Keratinocyte (primary cell): Measurements from ENCODE around the gene ZBTB8A. TPM values are rescaled to one million over a fixed set of nuclear protein-coding genes. Genes with fewer than 3 reads are reported as not detected.
A peak's percentile ranks its signal among the peaks of the same experiment; 100 is the strongest.

Experiments used
- DNase-seq: peaks from one replicate; pipeline ENCODE4 v3.0.0-alpha.2; 2011; ENCODE audit warnings: low read depth, missing footprints, low spot score
- FAIRE-seq: peaks from 2 replicates; lab custom pipeline; 2011; peaks lifted over from hg19 to GRCh38; lab: Jason Lieb, UNC
- H2AFZ ChIP-seq: 2 replicates; pipeline ENCODE4 v1.6.0; 2012; ENCODE audit warnings: low read length, control low read depth, inconsistent platforms; ENCODE audit not compliant: control insufficient read depth
- H3K27ac ChIP-seq: 2 replicates; pipeline ENCODE4 v1.5.1; 2011; ENCODE audit warnings: low read length; ENCODE audit not compliant: control insufficient read depth, insufficient read depth
- H3K27me3 ChIP-seq: 3 replicates; pipeline ENCODE4 v1.6.0; 2011; ENCODE audit warnings: low read length; ENCODE audit not compliant: control insufficient read depth, insufficient read depth; ENCODE audit errors: extremely low read depth
- H3K36me3 ChIP-seq, 2 experiments: 2 replicates in 1 of 2; 3 replicates in 1 of 2; pipeline ENCODE4 v1.5.1; 2011; ENCODE audit warnings: low read length in 2 of 2, mild to moderate bottlenecking in 1 of 2; ENCODE audit not compliant: control insufficient read depth in 2 of 2, insufficient read depth in 2 of 2; ENCODE audit errors: extremely low read depth in 1 of 2
- H3K4me1 ChIP-seq: 3 replicates; pipeline ENCODE4 v1.5.1; 2011; ENCODE audit warnings: low read length; ENCODE audit not compliant: control insufficient read depth, insufficient read depth; ENCODE audit errors: extremely low read depth
- H3K4me2 ChIP-seq: 3 replicates; pipeline ENCODE4 v1.6.0; 2011; ENCODE audit warnings: low read depth, low read length; ENCODE audit not compliant: control insufficient read depth, insufficient read depth; ENCODE audit errors: extremely low read depth
- H3K4me3 ChIP-seq, 3 experiments: fragments of 200-600 bp in 1 of 3; sonication (generic) in 1 of 3; 2 replicates in 2 of 3; 3 replicates in 1 of 3; pipeline ENCODE4 v1.5.1; 2011 to 2016; ENCODE audit warnings: low read length in 3 of 3, mild to moderate bottlenecking in 3 of 3, control low read depth in 2 of 3, inconsistent platforms in 1 of 3, low read depth in 1 of 3, mixed read lengths in 1 of 3, mixed run types in 1 of 3, moderate library complexity in 1 of 3; ENCODE audit not compliant: control insufficient read depth in 2 of 3, insufficient read depth in 2 of 3; ENCODE audit errors: extremely low read depth in 1 of 3
- H3K79me2 ChIP-seq: 2 replicates; pipeline ENCODE4 v1.6.0; 2012; ENCODE audit warnings: low read length; ENCODE audit not compliant: control insufficient read depth, insufficient read depth
- H3K9ac ChIP-seq: 3 replicates; pipeline ENCODE4 v1.6.0; 2011; ENCODE audit warnings: low read length; ENCODE audit not compliant: control insufficient read depth, insufficient read depth; ENCODE audit errors: extremely low read depth
- H3K9me1 ChIP-seq: 3 replicates; pipeline ENCODE4 v1.6.0; 2011; ENCODE audit warnings: low read length; ENCODE audit not compliant: control insufficient read depth, insufficient read depth; ENCODE audit errors: extremely low read depth
- H3K9me3 ChIP-seq: 2 replicates; pipeline ENCODE4 v1.5.1; 2012; ENCODE audit warnings: low read depth, low read length; ENCODE audit not compliant: control insufficient read depth
- H4K20me1 ChIP-seq: 3 replicates; pipeline ENCODE4 v1.6.0; 2011; ENCODE audit warnings: low read length; ENCODE audit not compliant: control insufficient read depth, insufficient read depth; ENCODE audit errors: extremely low read depth
- EZH2 ChIP-seq: IDR thresholded peaks from one replicate; pipeline ENCODE4 v1.6.1; 2012; ENCODE audit warnings: inconsistent platforms, mild to moderate bottlenecking, low read length, moderate library complexity
- dilution Hi-C: fragments of 300-500 bp; cut with MboI; formaldehyde crosslinking; loops from one replicate; pipeline ENCODE4 v1.7.0; 2020; ENCODE audit warnings: low sequenced_read_pairs; ENCODE audit not compliant: extremely low pct_ligation_motif_present
- polyA plus RNA-seq, 5 experiments: library from polyadenylated mRNA; depleted of rRNA in 3 of 5; stranded (reverse) in 3 of 5; stranded (forward) in 1 of 5; unstranded in 1 of 5; fragments of >200 nt; gene quantifications; 1 replicate in 1 of 5; 2 replicates in 3 of 5; 3 replicates in 1 of 5; pipeline versions ENCODE4 v1.2.1 to v1.2.3, GENCODE V29; 2011 to 2012; ENCODE audit warnings: missing spikeins in 2 of 5, low read depth in 1 of 5, low replicate concordance in 1 of 5
- TF ChIP-seq, protein P1 (sequence below), 3 experiments: IDR thresholded peaks in 1 of 3; conservative IDR thresholded peaks in 1 of 3; optimal IDR thresholded peaks in 1 of 3; 2 replicates in 2 of 3; 3 replicates in 1 of 3; pipeline versions ENCODE3 to v1.5.1; 2011; ENCODE audit warnings: low read length in 3 of 3, mild to moderate bottlenecking in 3 of 3, moderate library complexity in 2 of 3, control low read depth in 1 of 3, inconsistent platforms in 1 of 3; ENCODE audit not compliant: insufficient read depth in 2 of 3; ENCODE audit errors: extremely low read depth in 1 of 3

Gene ZBTB8A
- polyA plus RNA-seq, 1 donor (not counting 4 experiments of a cell fraction or from before 2014, with no cell fraction given) = 5.3 TPM

DNA sequence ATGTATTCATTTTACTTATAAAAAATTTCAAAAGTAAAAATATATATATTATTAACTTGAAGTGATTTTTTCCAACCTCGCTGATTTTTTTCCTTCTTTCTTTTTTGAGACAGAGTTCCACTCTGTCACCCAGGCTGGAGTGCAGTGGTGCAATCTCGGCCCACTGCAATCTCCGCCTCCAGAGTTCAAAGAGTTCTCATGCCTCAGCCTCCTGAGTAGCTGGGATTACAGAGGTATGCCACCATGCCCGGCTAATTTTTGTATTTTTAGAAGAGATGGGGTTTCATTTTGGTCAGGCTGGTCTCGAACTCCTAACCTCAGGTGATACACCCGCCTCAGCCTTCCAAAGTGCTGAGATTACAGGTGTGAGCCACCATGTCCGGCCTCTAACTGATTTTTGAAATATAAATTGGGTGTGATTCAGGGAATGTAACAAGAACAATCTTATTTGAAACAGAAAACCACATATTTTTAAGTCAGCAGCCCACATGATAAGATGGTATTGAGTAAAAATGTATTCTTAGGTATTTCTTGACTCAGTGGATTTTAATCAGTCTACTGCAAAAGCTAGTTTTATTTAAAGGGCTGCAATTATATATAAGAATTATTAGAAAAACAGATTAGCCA lies 44.4 kb upstream of the ZBTB8A start:
- no peaks in the 10 kb centered on the region for H3K9me1 ChIP-seq
- no peaks in the 10 kb centered on the region for H3K79me2 ChIP-seq
- peaks cover 8% of the 10 kb centered on the region for H3K4me1 ChIP-seq
- H3K9me3 ChIP-seq = no peaks in the 10 kb centered on the region
- no peaks in the 10 kb centered on the region for H4K20me1 ChIP-seq
- FAIRE-seq (no peak), DNase-seq (no peak)
- H3K27ac ChIP-seq = no peak overlapping the region
- no peaks in the 10 kb centered on the region for H3K36me3 ChIP-seq
- H3K9ac ChIP-seq = no peak overlapping the region
- H2AFZ ChIP-seq = no peak overlapping the region
- H3K4me3 ChIP-seq = no peak overlapping the region
- H3K4me2 ChIP-seq = no peak overlapping the region
- dilution Hi-C loops = no loop called here
- no peak for TF ChIP-seq EZH2
- TF ChIP-seq, protein P1, sequence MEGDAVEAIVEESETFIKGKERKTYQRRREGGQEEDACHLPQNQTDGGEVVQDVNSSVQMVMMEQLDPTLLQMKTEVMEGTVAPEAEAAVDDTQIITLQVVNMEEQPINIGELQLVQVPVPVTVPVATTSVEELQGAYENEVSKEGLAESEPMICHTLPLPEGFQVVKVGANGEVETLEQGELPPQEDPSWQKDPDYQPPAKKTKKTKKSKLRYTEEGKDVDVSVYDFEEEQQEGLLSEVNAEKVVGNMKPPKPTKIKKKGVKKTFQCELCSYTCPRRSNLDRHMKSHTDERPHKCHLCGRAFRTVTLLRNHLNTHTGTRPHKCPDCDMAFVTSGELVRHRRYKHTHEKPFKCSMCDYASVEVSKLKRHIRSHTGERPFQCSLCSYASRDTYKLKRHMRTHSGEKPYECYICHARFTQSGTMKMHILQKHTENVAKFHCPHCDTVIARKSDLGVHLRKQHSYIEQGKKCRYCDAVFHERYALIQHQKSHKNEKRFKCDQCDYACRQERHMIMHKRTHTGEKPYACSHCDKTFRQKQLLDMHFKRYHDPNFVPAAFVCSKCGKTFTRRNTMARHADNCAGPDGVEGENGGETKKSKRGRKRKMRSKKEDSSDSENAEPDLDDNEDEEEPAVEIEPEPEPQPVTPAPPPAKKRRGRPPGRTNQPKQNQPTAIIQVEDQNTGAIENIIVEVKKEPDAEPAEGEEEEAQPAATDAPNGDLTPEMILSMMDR (optimal IDR thresholded peaks at IDR 0.05 in 1 of 3, IDR thresholded peaks at IDR 0.05 in 1 of 3, conservative IDR thresholded peaks at IDR 0.05 in 1 of 3; ENCODE audit: extremely low read depth in 1 of 3, insufficient read depth in 2 of 3, low read length in 3 of 3) = no peak
- H3K27me3 ChIP-seq = no peaks in the 10 kb centered on the region

DNA sequence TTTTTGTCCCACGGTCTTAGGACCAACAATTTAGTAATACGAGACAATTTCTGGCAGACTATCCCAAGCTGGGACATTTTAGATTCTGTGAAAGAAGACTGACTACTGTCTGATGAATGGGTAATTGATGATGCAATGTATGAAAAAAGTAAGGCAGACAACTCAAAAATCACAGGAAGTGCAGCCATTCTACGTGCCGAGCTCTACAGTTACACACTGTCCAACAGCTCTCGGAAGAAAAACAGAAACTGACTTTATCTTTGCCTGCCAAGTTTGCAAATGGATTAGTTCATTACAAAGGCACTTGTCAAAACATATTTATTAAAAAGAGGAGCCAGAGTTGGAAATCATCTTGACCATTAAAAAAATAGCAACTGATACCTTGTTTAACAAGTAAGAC lies 43.1 kb upstream of the ZBTB8A start:
- no peak for DNase-seq
- no peaks in the 10 kb centered on the region for H3K9me3 ChIP-seq
- no peaks in the 10 kb centered on the region for H3K9me1 ChIP-seq
- no peak for TF ChIP-seq EZH2
- TF ChIP-seq, protein P1 (optimal IDR thresholded peaks at IDR 0.05 in 1 of 3, IDR thresholded peaks at IDR 0.05 in 1 of 3, conservative IDR thresholded peaks at IDR 0.05 in 1 of 3; ENCODE audit: extremely low read depth in 1 of 3, insufficient read depth in 2 of 3, low read length in 3 of 3) = no peak
- H3K4me3 ChIP-seq = no peak overlapping the region
- H4K20me1 ChIP-seq = no peaks in the 10 kb centered on the region
- no peak overlapping the region for H3K27ac ChIP-seq
- H3K79me2 ChIP-seq = no peaks in the 10 kb centered on the region
- no peak overlapping the region for H3K9ac ChIP-seq
- H3K36me3 ChIP-seq = no peaks in the 10 kb centered on the region
- H2AFZ ChIP-seq = peak overlapping the region; percentile 41
- no peaks in the 10 kb centered on the region for H3K27me3 ChIP-seq
- H3K4me1 ChIP-seq = peaks cover 8% of the 10 kb centered on the region
- dilution Hi-C loops = no loop called here
- H3K4me2 ChIP-seq = peak overlapping the region; percentile 47
- FAIRE-seq = no peak
